Ovary (tissue), 9 donors: ENCODE results near the gene ZNF503. TPM values are rescaled to one million over a fixed set of nuclear protein-coding genes. Genes with fewer than 3 reads are reported as not detected.

Source experiments
- DNase-seq, 5 donors: peaks; one replicate each; pipeline ENCODE4 v3.0.0-alpha.2; 2019 to 2020
- H3K27ac ChIP-seq, 2 donors: fragments of 200-600 bp; one replicate each; pipeline versions ENCODE4 v1.5.1 to v1.8.0; 2019 to 2022
- H3K27me3 ChIP-seq: fragments of 200-600 bp; one replicate; pipeline ENCODE4 v1.8.0; 2022
- H3K36me3 ChIP-seq: fragments of 200-600 bp; sonication (generic); one replicate; pipeline ENCODE4 v1.5.1; 2019
- H3K4me1 ChIP-seq: one replicate; pipeline ENCODE4 v1.8.1; 2013; ENCODE audit warnings: mild to moderate bottlenecking, moderate library complexity; ENCODE audit not compliant: insufficient read depth
- H3K4me3 ChIP-seq: fragments of 200-600 bp; sonication (generic); one replicate; pipeline ENCODE4 v1.5.1; 2017
- H3K9me3 ChIP-seq, 2 donors: fragments of 200-600 bp in 1 of 2; sonication (generic) in 1 of 2; one replicate each; pipeline versions ENCODE4 v1.5.1 to v1.8.1; 2013 to 2019; ENCODE audit warnings: mild to moderate bottlenecking in 1 of 2, moderate library complexity in 1 of 2
- EP300 ChIP-seq: sonication (generic); formaldehyde crosslinking; IDR thresholded peaks from one replicate; pipeline ENCODE4 v1.6.1; 2017; ENCODE audit warnings: antibody characterized with exemption
- POLR2A ChIP-seq: fragments of 450-650 bp; IDR thresholded peaks from one replicate; pipeline ENCODE4 v1.6.1; 2017; ENCODE audit warnings: antibody characterized with exemption, mild to moderate bottlenecking, moderate library complexity
- WGBS, 3 donors: extraction: QIAGEN DNeasy Blood & Tissue Kit in 1 of 3; methylation state at CpG; one replicate each; pipeline versions ENCODE4 v1.1.5 to v1.1.7; 2013 to 2017; 5-methylcytosine and 5-hydroxymethylcytosine counted together
- intact Hi-C, 4 donors: fragments of 100-400 bp; cut with DNase I; formaldehyde crosslinking; loops; one replicate each; pipeline versions ENCODE4 v1.11.0 to v1.15.1; 2022 to 2023
- polyA plus RNA-seq, 2 donors: library from polyadenylated mRNA; stranded (reverse); fragments of 200-250 nt in 1 of 2; fragments of 350-450 nt in 1 of 2; fragmentation: Illumina TruSeq in 1 of 2; extraction: RNeasy Lipid Tissue Mini Kit (QIAGEN cat#74804) in 1 of 2; gene quantifications; one replicate each; pipeline ENCODE4 v1.2.3, GENCODE V29; 2013 to 2014
- total RNA-seq, 7 donors: library from RNA; depleted of rRNA in 2 of 7; stranded (reverse); fragments of >200 nt in 2 of 7; fragmentation: NEBNext Ultra II Directional in 3 of 7; extraction: Animal tissue kit (Norgen Biotek cat#: 25700) in 3 of 7; gene quantifications; one replicate each; pipeline versions ENCODE4 v1.1.0 to v1.2.4, GENCODE V29; 2016 to 2023
- donor health status: DM: no; HTN: no; CAD: no; lungs with moderate emphysema.
- donor health status: DM: no; HTN: no; CAD: no.
- donor health status: Bipolar disorder and iron deficiency.
- donor health status: DM: yes; HTN: yes; CAD: no.
- donor health status: DM: no; HTN: no; CAD: no.
- donor health status: DM: yes; HTN: yes; CAD: no.

Gene ZNF503
- total and polyA plus RNA-seq, 9 donors = 21.1 to 221 (median 82.2) TPM

- DNase-seq = no peak
- 94 to 96% (median 95%) methylated on average over 4 of the region's 4 CpGs for WGBS, 3 donors
- intact Hi-C loops = no loop called here
- Histone ChIP-seq H3K9me3 (no peaks in the 10 kb centered on the region), H3K4me3 (no peak overlapping the region), H3K27ac (no peak overlapping the region), H3K4me1 (peaks cover 5% of the 10 kb centered on the region), H3K27me3 (no peaks in the 10 kb centered on the region), H3K36me3 (no peaks in the 10 kb centered on the region)
- TF ChIP-seq POLR2A (no peak), EP300 (no peak)
These were observed 50.8 kb downstream of the ZNF503 start for GRCh38 chr10:75350791-75351190.

Other genes starting within 250 kb of the ZNF503 start
- 100 to 1,000 TPM; 106 to 170 (median 125) TPM for gene VDAC2, start 191.0 kb downstream of the ZNF503 start, total RNA-seq
- 100 to 1,000 TPM; 141 to 252 TPM for gene VDAC2, start 191.0 kb downstream of the ZNF503 start, polyA plus RNA-seq
- gene COMTD1, start 165.8 kb downstream of the ZNF503 start, total RNA-seq = 10 to 100 TPM; 14.2 to 37.3 (median 18.4) TPM
- gene COMTD1, start 165.8 kb downstream of the ZNF503 start, polyA plus RNA-seq = 10 to 100 TPM in 1 of 2 donors, not detected in 1; 15.4 TPM
- 10 to 100 TPM; 14.8 to 30.7 (median 22.9) TPM for gene LRMDA, start 29.9 kb upstream of the ZNF503 start, total RNA-seq
- 10 to 100 TPM; 20.6 to 25.9 TPM for gene LRMDA, start 29.9 kb upstream of the ZNF503 start, polyA plus RNA-seq